Dendritic cell treated with granulocyte-macrophage colony-stimulating factor and Interleukin-4, amounts not matched to agents 40 ng/mL and 50 ng/mL, for 4 days (primary cell): ENCODE data around the gene MYOM3.

ENCODE experiments used
- H3K27ac Mint-ChIP-seq: one replicate; pipeline ENCODE4 v1.8.0; 2022; ENCODE audit warnings: mild to moderate bottlenecking, mixed read lengths
- H3K27me3 Mint-ChIP-seq: one replicate; pipeline ENCODE4 v1.8.0; 2022; ENCODE audit warnings: mild to moderate bottlenecking, mixed read lengths
- H3K36me3 Mint-ChIP-seq: one replicate; pipeline ENCODE4 v1.8.0; 2022; ENCODE audit warnings: low read depth, mixed read lengths
- H3K4me1 Mint-ChIP-seq: one replicate; pipeline ENCODE4 v1.8.0; 2022; ENCODE audit warnings: low read depth, mixed read lengths
- H3K4me3 Mint-ChIP-seq: one replicate; pipeline ENCODE4 v1.8.0; 2022; ENCODE audit warnings: mild to moderate bottlenecking, moderate library complexity, mixed read lengths
- H3K9me3 Mint-ChIP-seq: one replicate; pipeline ENCODE4 v1.8.0; 2022; ENCODE audit warnings: mixed read lengths
- intact Hi-C: fragments of 100-400 bp; cut with micrococcal nuclease; formaldehyde crosslinking; loops from one replicate; pipeline ENCODE4 v1.15.0; 2022

Gene MYOM3

GRCh38 chr1:24126672-24127023 lies 14.7 kb upstream of the MYOM3 start:
- no peak overlapping the region for H3K4me3 Mint-ChIP-seq
- peaks cover 7% of the 10 kb centered on the region for H3K9me3 Mint-ChIP-seq
- no peaks in the 10 kb centered on the region for H3K36me3 Mint-ChIP-seq
- no peak overlapping the region for H3K27ac Mint-ChIP-seq
- intact Hi-C loops = no loop called here
- peaks cover 5% of the 10 kb centered on the region for H3K4me1 Mint-ChIP-seq
- H3K27me3 Mint-ChIP-seq = peaks cover 3% of the 10 kb centered on the region

DNA sequence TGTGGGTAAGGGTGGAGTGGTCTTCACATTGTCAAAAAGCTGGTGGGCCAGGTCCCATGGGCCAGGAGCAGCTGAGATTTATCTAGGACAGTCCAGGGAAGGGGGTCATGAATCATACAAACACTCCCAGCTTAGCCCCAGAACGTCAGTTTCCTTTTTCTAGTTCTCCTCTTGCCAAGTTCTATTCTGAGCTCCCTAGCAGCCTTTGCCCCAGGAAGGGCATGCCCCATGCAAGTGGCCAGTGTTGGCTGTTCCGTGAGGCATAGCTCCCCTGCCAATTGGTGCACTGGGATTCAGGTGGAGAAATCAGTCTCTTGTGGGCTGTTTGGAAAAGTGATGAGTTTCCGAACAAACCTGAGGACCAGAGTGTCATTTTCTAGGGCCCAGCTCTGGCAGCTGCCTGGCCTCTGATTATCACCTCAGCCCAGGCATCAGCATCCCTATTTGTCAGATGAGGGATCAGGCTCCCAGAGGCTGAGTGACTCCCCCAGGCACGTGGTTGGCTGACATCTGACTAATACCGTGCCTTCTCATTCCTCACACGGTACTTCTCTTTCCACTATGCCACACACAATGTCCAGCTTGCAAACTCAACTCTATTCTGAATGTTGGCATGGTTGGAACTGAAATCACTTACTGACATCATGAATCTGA lies 14.2 kb upstream of the MYOM3 start:
- peaks cover 5% of the 10 kb centered on the region for H3K4me1 Mint-ChIP-seq
- H3K4me3 Mint-ChIP-seq = no peak overlapping the region
- H3K36me3 Mint-ChIP-seq = no peaks in the 10 kb centered on the region
- no peak overlapping the region for H3K27ac Mint-ChIP-seq
- H3K27me3 Mint-ChIP-seq = peaks cover 3% of the 10 kb centered on the region
- peaks cover 7% of the 10 kb centered on the region for H3K9me3 Mint-ChIP-seq
- intact Hi-C loops = no loop called here

DNA sequence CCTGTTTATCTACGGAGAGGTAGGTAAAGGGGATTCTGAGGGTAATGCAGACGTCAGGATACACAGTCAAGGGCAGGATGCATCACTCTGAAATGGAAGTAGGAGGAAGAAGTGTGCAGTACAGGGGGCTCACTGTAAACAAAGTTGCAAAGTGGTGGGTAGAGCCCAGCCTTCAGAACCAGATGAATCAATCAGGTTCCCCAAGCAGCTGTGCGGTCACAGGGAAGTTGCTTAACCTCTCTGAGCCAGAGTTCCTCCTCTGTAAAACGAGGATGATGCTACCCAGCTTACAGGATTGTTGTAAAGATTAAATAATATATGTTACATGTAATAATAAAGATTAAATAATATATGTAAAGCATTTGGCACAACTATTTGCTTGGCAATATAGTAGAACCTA lies 13.5 kb upstream of the MYOM3 start:
- Mint-ChIP-seq H3K4me1 (peaks cover 5% of the 10 kb centered on the region), H3K27ac (no peak overlapping the region), H3K4me3 (no peak overlapping the region), H3K27me3 (peaks cover 3% of the 10 kb centered on the region), H3K36me3 (no peaks in the 10 kb centered on the region), H3K9me3 (peaks cover 7% of the 10 kb centered on the region)
- intact Hi-C loops = no loop called here

DNA sequence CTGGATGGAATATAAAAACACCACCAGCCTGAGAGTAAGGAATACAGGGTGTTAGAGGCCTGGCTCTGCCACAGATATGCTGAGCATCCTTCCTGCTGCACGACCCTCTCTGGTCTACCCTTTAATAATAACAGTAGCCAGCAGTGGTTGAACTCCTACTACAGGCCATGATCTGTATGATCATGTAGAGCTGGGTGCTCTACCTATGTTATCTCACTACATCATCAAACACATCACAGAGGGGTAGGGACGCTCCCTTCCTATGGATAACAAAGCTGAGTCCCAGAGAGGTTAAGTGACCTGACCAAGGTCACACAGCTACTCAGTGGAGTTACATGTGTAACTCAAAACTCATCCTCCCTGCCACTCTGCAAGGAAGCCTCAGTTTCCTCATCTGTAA lies 13.0 kb upstream of the MYOM3 start:
- H3K4me3 Mint-ChIP-seq = no peak overlapping the region
- intact Hi-C loops = no loop called here
- peaks cover 5% of the 10 kb centered on the region for H3K4me1 Mint-ChIP-seq
- H3K27me3 Mint-ChIP-seq = peaks cover 3% of the 10 kb centered on the region
- H3K9me3 Mint-ChIP-seq = peaks cover 7% of the 10 kb centered on the region
- H3K27ac Mint-ChIP-seq = no peak overlapping the region
- H3K36me3 Mint-ChIP-seq = no peaks in the 10 kb centered on the region

GRCh38 chr1:24123611-24124010 lies 11.7 kb upstream of the MYOM3 start:
- Mint-ChIP-seq H3K36me3 (no peaks in the 10 kb centered on the region), H3K27me3 (no peaks in the 10 kb centered on the region), H3K9me3 (no peaks in the 10 kb centered on the region), H3K4me1 (peaks cover 5% of the 10 kb centered on the region), H3K4me3 (no peak overlapping the region), H3K27ac (no peak overlapping the region)
- intact Hi-C loops = no loop called here

DNA sequence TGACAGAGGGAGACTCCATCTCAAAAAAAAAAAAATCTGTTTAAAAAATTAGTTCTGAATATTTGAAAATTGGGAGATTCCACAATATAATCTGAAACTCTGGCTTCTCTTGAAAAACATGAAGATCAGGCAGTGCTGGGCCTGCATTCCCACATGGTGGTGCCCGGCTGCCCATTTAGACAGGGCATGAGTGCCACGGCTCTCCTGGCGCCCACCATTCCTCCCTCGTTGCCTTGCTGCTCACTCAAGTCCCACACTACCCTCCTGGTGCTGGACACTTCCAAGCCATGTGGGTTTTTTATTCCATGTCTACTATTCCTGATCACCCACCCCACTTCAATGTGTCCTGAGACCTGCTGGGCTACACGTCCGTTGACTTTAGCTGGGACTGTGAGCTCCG lies 10.8 kb upstream of the MYOM3 start:
- Mint-ChIP-seq H3K4me3 (no peak overlapping the region), H3K27ac (no peak overlapping the region), H3K36me3 (no peaks in the 10 kb centered on the region), H3K9me3 (no peaks in the 10 kb centered on the region), H3K4me1 (peaks cover 5% of the 10 kb centered on the region), H3K27me3 (peaks cover under 1% of the 10 kb centered on the region)
- intact Hi-C loops = no loop called here

GRCh38 chr1:24121406-24121805 lies 9.5 kb upstream of the MYOM3 start:
- Mint-ChIP-seq H3K36me3 (no peaks in the 10 kb centered on the region), H3K4me1 (peaks cover 5% of the 10 kb centered on the region), H3K9me3 (no peaks in the 10 kb centered on the region), H3K27me3 (peaks cover 3% of the 10 kb centered on the region), H3K27ac (no peak overlapping the region), H3K4me3 (no peak overlapping the region)
- intact Hi-C loops = no loop called here

- intact Hi-C loops = no loop called here
- Mint-ChIP-seq H3K4me1 (peaks cover 2% of the 10 kb centered on the region), H3K9me3 (no peaks in the 10 kb centered on the region), H3K36me3 (no peaks in the 10 kb centered on the region), H3K27ac (no peak overlapping the region), H3K4me3 (no peak overlapping the region), H3K27me3 (peaks cover 6% of the 10 kb centered on the region)
Measured at GRCh38 chr1:24120965-24121364, 9.0 kb upstream of the MYOM3 start.

DNA sequence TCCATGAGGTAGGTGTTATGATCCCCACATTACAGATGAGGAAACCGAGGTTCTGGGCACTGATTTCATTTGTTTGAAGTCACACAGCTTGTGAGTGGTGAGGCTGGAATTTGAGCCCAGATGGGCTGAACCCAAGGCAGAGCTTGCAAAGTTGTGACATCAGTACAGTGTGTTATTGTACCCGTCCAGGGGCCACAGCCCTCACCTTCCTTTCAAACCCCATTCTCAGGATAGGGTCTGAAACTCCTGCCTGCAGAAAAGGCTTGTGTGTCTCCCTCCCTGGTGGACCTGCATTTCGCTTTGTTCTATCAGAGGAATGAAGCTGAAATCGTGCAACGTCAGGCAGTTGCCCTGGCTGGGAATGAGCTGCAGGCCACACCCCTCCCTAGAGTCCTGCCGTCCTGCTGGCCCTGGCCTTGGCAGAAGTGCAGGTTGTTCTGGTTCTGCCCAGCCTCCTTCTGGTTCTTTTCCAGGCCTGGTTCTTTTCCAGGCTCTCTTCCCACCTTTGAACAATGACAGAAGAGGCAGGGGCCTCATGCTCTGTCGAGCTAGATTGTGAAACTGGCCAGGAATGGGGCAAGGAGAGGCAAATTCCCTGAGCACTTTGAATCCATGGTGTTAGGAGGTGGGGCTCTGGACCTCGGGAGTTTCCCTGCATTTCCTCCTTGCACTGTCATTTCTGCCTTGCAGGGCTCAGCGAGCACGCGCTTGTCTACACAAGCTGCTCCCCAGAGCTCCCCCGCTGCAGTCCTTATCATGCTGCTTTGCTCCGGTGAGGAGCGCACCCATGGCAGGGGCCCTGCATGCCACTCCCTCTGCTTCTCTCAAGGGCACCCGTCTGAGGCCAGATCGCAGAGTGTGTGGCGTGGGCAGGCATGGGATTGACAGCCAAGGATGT lies 8.2 kb upstream of the MYOM3 start:
- Mint-ChIP-seq H3K27ac (no peak overlapping the region), H3K9me3 (no peaks in the 10 kb centered on the region), H3K36me3 (no peaks in the 10 kb centered on the region), H3K4me3 (no peak overlapping the region), H3K4me1 (no peaks in the 10 kb centered on the region), H3K27me3 (peaks cover 8% of the 10 kb centered on the region)
- intact Hi-C loops = no loop called here

- H3K36me3 Mint-ChIP-seq = no peaks in the 10 kb centered on the region
- intact Hi-C loops = no loop called here
- no peak overlapping the region for H3K4me3 Mint-ChIP-seq
- no peaks in the 10 kb centered on the region for H3K4me1 Mint-ChIP-seq
- no peak overlapping the region for H3K27ac Mint-ChIP-seq
- H3K27me3 Mint-ChIP-seq = peaks cover 8% of the 10 kb centered on the region
- no peaks in the 10 kb centered on the region for H3K9me3 Mint-ChIP-seq
Measured at GRCh38 chr1:24119489-24119858, 7.5 kb upstream of the MYOM3 start.

- intact Hi-C loops = no loop called here
- H3K4me1 Mint-ChIP-seq = no peaks in the 10 kb centered on the region
- H3K27me3 Mint-ChIP-seq = peaks cover 13% of the 10 kb centered on the region
- no peaks in the 10 kb centered on the region for H3K36me3 Mint-ChIP-seq
- no peaks in the 10 kb centered on the region for H3K9me3 Mint-ChIP-seq
- no peak overlapping the region for H3K27ac Mint-ChIP-seq
- H3K4me3 Mint-ChIP-seq = no peak overlapping the region
Measured at GRCh38 chr1:24118410-24119242, 6.7 kb upstream of the MYOM3 start.

- Mint-ChIP-seq H3K27me3 (peaks cover 17% of the 10 kb centered on the region), H3K4me3 (no peak overlapping the region), H3K27ac (no peak overlapping the region), H3K9me3 (no peaks in the 10 kb centered on the region), H3K4me1 (no peaks in the 10 kb centered on the region), H3K36me3 (no peaks in the 10 kb centered on the region)
- intact Hi-C loops = no loop called here
Measured at GRCh38 chr1:24117722-24118409, 5.9 kb upstream of the MYOM3 start.

GRCh38 chr1:24117132-24117531 lies 5.2 kb upstream of the MYOM3 start:
- Mint-ChIP-seq H3K4me3 (no peak overlapping the region), H3K36me3 (no peaks in the 10 kb centered on the region), H3K9me3 (no peaks in the 10 kb centered on the region), H3K27me3 (peaks cover 25% of the 10 kb centered on the region), H3K4me1 (peaks cover 5% of the 10 kb centered on the region), H3K27ac (no peak overlapping the region)
- intact Hi-C loops = no loop called here

- H3K4me3 Mint-ChIP-seq = no peak overlapping the region
- H3K36me3 Mint-ChIP-seq = no peaks in the 10 kb centered on the region
- H3K27me3 Mint-ChIP-seq = peaks cover 36% of the 10 kb centered on the region
- H3K4me1 Mint-ChIP-seq = peaks cover 9% of the 10 kb centered on the region
- H3K27ac Mint-ChIP-seq = no peak overlapping the region
- no peaks in the 10 kb centered on the region for H3K9me3 Mint-ChIP-seq
- intact Hi-C loops = no loop called here
Measured at GRCh38 chr1:24114753-24115152, 2.8 kb upstream of the MYOM3 start.
